GM12801 (cell line): ENCODE results near the gene DDB1.

Source experiments
- CTCF ChIP-seq: IDR thresholded peaks from one replicate; pipeline ENCODE4 v1.5.1; 2011; ENCODE audit warnings: control low read depth; ENCODE audit not compliant: insufficient read length; ENCODE audit errors: extremely low read depth

Gene DDB1

GRCh38 chr11:61264371-61264770 is 68.5 kb downstream of the DDB1 start:
- TF ChIP-seq CTCF = no peak

GRCh38 chr11:61259363-61259762 is 73.5 kb downstream of the DDB1 start:
- TF ChIP-seq CTCF = no peak

DNA sequence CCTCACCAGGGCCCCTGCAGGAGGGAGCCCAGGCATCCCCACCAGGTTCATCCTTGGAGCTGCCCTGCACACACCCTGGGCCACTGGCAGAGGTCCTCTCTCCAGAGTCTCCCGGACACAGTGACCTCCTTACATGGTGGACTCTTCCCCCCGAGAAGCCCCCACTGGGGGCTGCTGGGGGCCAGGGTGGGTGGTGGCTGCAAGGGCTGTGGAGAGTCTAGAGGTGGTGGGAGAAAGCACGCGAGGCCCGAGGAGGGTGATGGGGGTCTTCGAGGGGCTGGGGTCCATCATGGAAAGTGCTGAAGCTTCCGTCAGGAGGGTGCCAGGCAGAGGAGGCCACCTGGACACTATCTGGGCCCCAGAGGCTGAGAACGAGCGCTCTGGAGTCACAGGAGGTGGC is 74.4 kb downstream of the DDB1 start:
- no peak for TF ChIP-seq CTCF

DNA sequence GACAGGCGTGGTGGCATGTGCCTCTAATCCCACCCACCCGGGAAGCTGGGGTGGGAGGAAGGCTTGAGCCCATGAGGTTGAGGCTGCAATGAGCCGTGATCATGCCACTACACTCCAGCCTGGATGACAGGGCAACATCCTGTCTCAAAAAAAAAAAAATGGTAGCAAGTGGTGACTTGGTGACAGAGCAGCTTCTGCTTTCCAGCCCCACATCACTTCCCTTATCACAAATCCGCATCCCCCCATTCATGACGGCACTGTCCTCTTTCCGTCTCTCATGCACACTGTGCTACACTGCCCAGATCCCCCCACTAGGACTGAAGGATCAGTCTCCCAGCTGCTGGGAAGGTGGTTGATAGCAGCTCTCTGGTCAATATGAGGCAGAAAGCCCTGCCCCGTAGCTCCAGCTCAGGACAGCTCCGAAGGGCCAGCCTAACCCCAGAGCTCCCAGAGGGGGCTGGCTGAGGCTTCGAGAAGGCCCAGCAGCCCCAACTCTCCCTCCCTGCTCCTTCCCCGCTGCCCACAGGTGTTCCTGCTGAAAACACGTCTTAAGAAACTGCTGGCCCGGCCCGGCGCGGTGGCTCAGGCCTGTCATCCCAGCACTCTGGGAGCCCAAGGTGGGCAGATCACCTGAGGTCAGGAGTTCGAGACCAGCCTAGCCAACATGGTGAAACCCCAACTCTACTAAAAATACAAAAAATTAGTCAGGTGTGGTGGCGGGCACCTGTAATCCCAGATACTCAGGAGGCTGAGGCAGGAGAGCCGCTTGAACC is 76.0 kb downstream of the DDB1 start:
- TF ChIP-seq CTCF = no peak

DNA sequence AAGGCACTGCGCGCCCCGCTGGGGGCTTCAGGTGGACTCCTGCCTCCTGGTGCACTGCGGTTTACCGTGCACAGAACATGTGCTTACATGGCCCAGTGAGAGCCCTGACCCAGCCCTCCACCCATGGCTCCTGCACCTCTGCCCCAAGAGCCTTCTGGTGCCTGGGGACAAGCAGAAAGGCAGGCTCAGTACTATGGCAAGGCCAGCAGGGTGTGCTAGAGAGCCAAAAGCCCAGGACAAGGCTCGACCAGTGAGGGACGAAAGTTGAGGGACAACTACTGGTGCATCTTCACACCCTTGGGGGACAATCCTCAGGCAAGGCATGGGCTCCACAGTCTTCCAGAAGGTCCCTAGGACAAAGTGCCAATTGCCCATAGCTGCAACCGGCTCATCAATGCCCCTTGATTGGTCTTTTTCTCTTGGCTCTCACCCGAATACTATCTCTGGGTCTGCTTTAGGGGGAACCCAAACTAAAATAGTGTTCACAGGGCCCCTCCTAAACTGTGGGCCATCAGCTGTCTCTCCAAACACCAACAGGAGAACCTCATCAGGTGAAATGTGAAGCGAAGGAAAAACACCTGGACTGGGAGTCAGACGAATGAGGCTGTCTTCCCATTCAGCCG is 78.4 kb downstream of the DDB1 start:
- no peak for TF ChIP-seq CTCF
